H1 (cell line): ENCODE measurements around the gene GOLGA6B. TPM values are rescaled to one million over a fixed set of nuclear protein-coding genes. Genes with fewer than 3 reads are reported as not detected.
"Not testable (repeated sequence)": the region's sequence is repeated elsewhere in the genome, so short reads cannot be mapped to it uniquely, and the experiment has no call there.

Experiments used
- CTCF ChIA-PET: fragments of 300-600 bp; sonication (Branson Sonifier 250); formaldehyde crosslinking; loops from one replicate; lab custom pipeline; 2021; ENCODE audit not compliant: partially characterized antibody; lab: Charles Lee
- POLR2A ChIA-PET: fragments of 300-600 bp; sonication (Branson Sonifier 250); formaldehyde crosslinking; loops from one replicate; lab custom pipeline; 2021; ENCODE audit warnings: inconsistent platforms; ENCODE audit not compliant: partially characterized antibody; lab: Charles Lee
- DNase-seq, 2 experiments: peaks; one replicate each; pipeline versions ENCODE4 v3.0.0 to v3.0.0-alpha.2; 2010 to 2022; ENCODE audit warnings: low spot score in 2 of 2, low read depth in 1 of 2, mixed read lengths in 1 of 2
- FAIRE-seq: peaks from 2 replicates; lab custom pipeline; 2011; peaks lifted over from hg19 to GRCh38; lab: Jason Lieb, UNC
- H2AFZ ChIP-seq: 2 replicates; pipeline ENCODE4 v1.8.1; 2012; ENCODE audit warnings: low read length, inconsistent platforms
- H2AK5ac ChIP-seq: 2 replicates; pipeline ENCODE4 v1.6.1; 2013; ENCODE audit warnings: low read depth, low read length
- H2BK120ac ChIP-seq: replicated peaks from 2 replicates; pipeline ENCODE3; 2013; ENCODE audit warnings: low read depth, low read length, inconsistent platforms
- H2BK12ac ChIP-seq: 2 replicates; pipeline ENCODE4 v1.6.1; 2013; ENCODE audit warnings: low read depth, low read length
- H2BK15ac ChIP-seq: 2 replicates; pipeline ENCODE4 v1.6.1; 2013; ENCODE audit warnings: low read length
- H2BK20ac ChIP-seq: 2 replicates; pipeline ENCODE4 v1.6.1; 2013; ENCODE audit warnings: low read length
- H2BK5ac ChIP-seq: 2 replicates; pipeline ENCODE4 v1.6.1; 2013; ENCODE audit warnings: low read depth, low read length
- H3K14ac ChIP-seq: 2 replicates; pipeline ENCODE4 v1.6.1; 2013; ENCODE audit warnings: inconsistent platforms; ENCODE audit not compliant: insufficient read length
- H3K18ac ChIP-seq: 2 replicates; pipeline ENCODE4 v1.6.1; 2013; ENCODE audit warnings: low read length; ENCODE audit errors: extremely low read depth
- H3K23ac ChIP-seq: 2 replicates; pipeline ENCODE4 v1.6.1; 2013; ENCODE audit warnings: inconsistent platforms; ENCODE audit not compliant: insufficient read length
- H3K23me2 ChIP-seq: 2 replicates; pipeline ENCODE4 v1.6.1; 2013; ENCODE audit warnings: low read depth, low read length
- H3K27ac ChIP-seq: 2 replicates; pipeline ENCODE4 v1.6.1; 2011; ENCODE audit warnings: low read depth, low read length, inconsistent platforms
- H3K27me3 ChIP-seq, 4 experiments: replicated peaks in 1 of 4; 1 replicate in 1 of 4; 2 replicates in 3 of 4; pipeline versions ENCODE4 v1.6.1 to v1.8.1; 2011 to 2013; ENCODE audit warnings: low read length in 3 of 4, mild to moderate bottlenecking in 3 of 4, inconsistent platforms in 2 of 4, mixed read lengths in 2 of 4, moderate library complexity in 1 of 4; ENCODE audit not compliant: control insufficient read depth in 3 of 4, insufficient read depth in 3 of 4; ENCODE audit errors: extremely low read depth in 1 of 4
- H3K36me3 ChIP-seq, 4 experiments: 2 replicates each; pipeline versions ENCODE4 v1.6.1 to v1.8.1; 2011 to 2013; ENCODE audit warnings: mild to moderate bottlenecking in 4 of 4, low read length in 3 of 4, moderate library complexity in 2 of 4, control low read depth in 1 of 4, inconsistent platforms in 1 of 4; ENCODE audit not compliant: insufficient read depth in 4 of 4, control insufficient read depth in 2 of 4
- H3K4ac ChIP-seq: replicated peaks from 2 replicates; pipeline ENCODE3; 2013; ENCODE audit warnings: low read length, low read depth, mixed read lengths, inconsistent platforms; ENCODE audit not compliant: insufficient read length
- H3K4me1 ChIP-seq, 4 experiments: replicated peaks in 1 of 4; 1 replicate in 1 of 4; 2 replicates in 3 of 4; pipeline versions ENCODE4 v1.6.1 to v1.8.1; 2011 to 2013; ENCODE audit warnings: low read length in 3 of 4, inconsistent platforms in 2 of 4, mixed read lengths in 1 of 4; ENCODE audit not compliant: insufficient read depth in 4 of 4, control insufficient read depth in 3 of 4
- H3K4me2 ChIP-seq, 2 experiments: 2 replicates each; pipeline versions ENCODE4 v1.6.1 to v1.8.1; 2011 to 2013; ENCODE audit warnings: low read depth in 2 of 2, low read length in 2 of 2, control low read depth in 1 of 2, inconsistent platforms in 1 of 2, mild to moderate bottlenecking in 1 of 2; ENCODE audit not compliant: insufficient read depth in 1 of 2
- H3K4me3 ChIP-seq, 4 experiments: fragments of 200-600, 300-600 bp in 1 of 4; sonication (generic), shearing (Covaris generic), sonication (Bioruptor Twin) in 1 of 4; 2 replicates each; pipeline versions ENCODE4 v1.5.1 to v1.8.1; 2011 to 2016; ENCODE audit warnings: low read length in 4 of 4, low read depth in 3 of 4, control low read depth in 2 of 4, inconsistent platforms in 2 of 4, mild to moderate bottlenecking in 2 of 4, mixed read lengths in 1 of 4, moderate library complexity in 1 of 4; ENCODE audit not compliant: insufficient read depth in 2 of 4; ENCODE audit errors: extremely low read depth in 1 of 4
- H3K56ac ChIP-seq: replicated peaks from 2 replicates; pipeline ENCODE3; 2013; ENCODE audit warnings: low read depth, mild to moderate bottlenecking, mixed read lengths, low read length, inconsistent platforms; ENCODE audit not compliant: insufficient read length
- H3K79me1 ChIP-seq: 2 replicates; pipeline ENCODE4 v1.6.1; 2013; ENCODE audit warnings: low read depth, low read length, control low read depth
- H3K79me2 ChIP-seq, 2 experiments: 2 replicates each; pipeline versions ENCODE4 v1.6.1 to v1.8.1; 2012 to 2013; ENCODE audit warnings: low read length in 2 of 2, mild to moderate bottlenecking in 2 of 2, inconsistent platforms in 1 of 2; ENCODE audit not compliant: insufficient read depth in 2 of 2, control insufficient read depth in 1 of 2
- H3K9ac ChIP-seq, 4 experiments: replicated peaks in 1 of 4; 1 replicate in 1 of 4; 2 replicates in 3 of 4; pipeline versions ENCODE4 v1.6.1 to v1.8.1; 2011 to 2013; ENCODE audit warnings: low read depth in 3 of 4, low read length in 3 of 4, control low read depth in 2 of 4, mild to moderate bottlenecking in 2 of 4, moderate library complexity in 2 of 4, inconsistent platforms in 1 of 4; ENCODE audit errors: extremely low read depth in 1 of 4
- H3K9me3 ChIP-seq, 2 experiments: 2 replicates each; pipeline versions ENCODE4 v1.6.1 to v1.8.1; 2012 to 2013; ENCODE audit warnings: mild to moderate bottlenecking in 2 of 2, moderate library complexity in 2 of 2, control low read depth in 1 of 2, inconsistent platforms in 1 of 2, low read depth in 1 of 2, low read length in 1 of 2, mixed read lengths in 1 of 2; ENCODE audit not compliant: insufficient read depth in 2 of 2
- H4K20me1 ChIP-seq, 2 experiments: replicated peaks in 1 of 2; 2 replicates each; pipeline versions ENCODE3 to v1.8.1; 2011 to 2013; ENCODE audit warnings: inconsistent platforms in 2 of 2, low read length in 2 of 2, mild to moderate bottlenecking in 1 of 2; ENCODE audit not compliant: insufficient read depth in 2 of 2, control insufficient read depth in 1 of 2
- H4K5ac ChIP-seq: 2 replicates; pipeline ENCODE4 v1.6.1; 2013; ENCODE audit warnings: low read length, low read depth, mixed read lengths, inconsistent platforms; ENCODE audit not compliant: insufficient read length
- H4K8ac ChIP-seq: 2 replicates; pipeline ENCODE4 v1.8.0; 2013; ENCODE audit warnings: mild to moderate bottlenecking, moderate library complexity, low read length, inconsistent platforms; ENCODE audit not compliant: insufficient read depth; ENCODE audit errors: extremely low read depth
- H4K91ac ChIP-seq: replicated peaks from 2 replicates; pipeline ENCODE3; 2013; ENCODE audit warnings: low read length, mixed read lengths, inconsistent platforms; ENCODE audit not compliant: insufficient read length
- WGBS, 2 experiments: shearing (Covaris generic) in 1 of 2; methylation state at CpG; one replicate each; pipeline versions ENCODE4 v1.1.6 to v1.1.7; 2013 to 2015; ENCODE audit warnings: low lambda C conversion rate in 2 of 2, mixed read lengths in 2 of 2, inconsistent platforms in 1 of 2, low coverage in 1 of 2, missing lambda C conversion rate in 1 of 2; ENCODE audit not compliant: insufficient replicate concordance in 2 of 2, insufficient coverage in 1 of 2, insufficient read length in 1 of 2; ENCODE audit errors: extremely low coverage in 1 of 2, missing lambda C conversion rate in 1 of 2; 5-methylcytosine and 5-hydroxymethylcytosine counted together
- polyA plus RNA-seq, 7 experiments: library from polyadenylated mRNA; depleted of rRNA in 3 of 7; stranded (reverse) in 5 of 7; unstranded in 2 of 7; fragments of >200 nt in 5 of 7; fragments of 200-250 nt in 2 of 7; gene quantifications; 1 replicate in 5 of 7; 2 replicates in 1 of 7; 4 replicates in 1 of 7; pipeline versions ENCODE4 v1.2.1 to v1.2.3, GENCODE V29; 2011 to 2013; ENCODE audit warnings: missing spikeins in 2 of 7, mixed read lengths in 2 of 7
- total RNA-seq: library from RNA; stranded (reverse); fragmentation: NEBNext Ultra II Directional; extraction: Animal tissue kit (Norgen Biotek cat#: 25700); gene quantifications from 2 replicates; pipeline ENCODE4 v1.2.1, GENCODE V29; 2021

Gene GOLGA6B
- total and polyA plus RNA-seq, 2 of the 8 experiments (the other 6 are each of a cell fraction or from before 2014, with no cell fraction given): 0.09 TPM; not detected in 1

DNA sequence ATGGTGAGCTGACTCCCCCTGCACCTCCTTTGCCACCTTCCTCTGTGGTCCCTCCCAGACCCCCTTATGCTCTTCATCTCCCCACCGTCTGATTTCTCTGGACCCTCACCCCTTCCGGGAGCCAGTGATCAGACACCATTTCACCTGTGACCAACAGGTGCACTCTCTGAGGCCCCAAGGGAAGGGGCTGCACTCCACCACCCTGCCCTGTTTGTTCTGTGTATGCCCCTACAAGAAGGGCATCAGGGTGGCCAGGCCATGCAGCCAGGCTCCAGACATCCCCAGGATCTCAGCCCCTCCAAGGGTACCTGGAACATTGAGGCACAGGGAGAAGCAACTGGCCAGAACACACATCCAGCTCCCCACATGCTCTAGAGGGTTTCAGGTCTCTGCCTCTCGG, 42.2 kb upstream of the GOLGA6B start:
- H2BK5ac ChIP-seq, H3K4me3 ChIP-seq, H2BK120ac ChIP-seq, H3K56ac ChIP-seq, H3K14ac ChIP-seq, H2BK12ac ChIP-seq, H2BK20ac ChIP-seq, H3K36me3 ChIP-seq, H3K79me1 ChIP-seq, H2AK5ac ChIP-seq, H3K4me2 ChIP-seq, H3K9ac ChIP-seq, H3K23me2 ChIP-seq, H3K27me3 ChIP-seq, H3K9me3 ChIP-seq, DNase-seq, H4K91ac ChIP-seq, H2AFZ ChIP-seq, FAIRE-seq, H4K20me1 ChIP-seq, H3K79me2 ChIP-seq, POLR2A ChIA-PET, H4K8ac ChIP-seq, H3K27ac ChIP-seq, H3K18ac ChIP-seq, H3K4ac ChIP-seq, H4K5ac ChIP-seq, H3K23ac ChIP-seq: not testable (repeated sequence)
- peaks cover 7 to 18% (median 10%) of the 10 kb centered on the region in 4 experiments for H3K4me1 ChIP-seq
- peak overlapping the region; percentile 40; the same call in 1 of the 2 replicates for H2BK15ac ChIP-seq
- WGBS, 2 experiments: 79% methylated on average over 3 of the region's 3 CpGs; no CpG with 5 or more reads in 1 of the 2 experiments
- CTCF ChIA-PET: interaction anchor here (0.8 to 1.2 kb wide), 2 partner anchors 16 to 338 kb away, joined by 3 read pairs; no protein-coding TSS in a partner anchor
